T-helper 22 cell (primary cell): Measurements from ENCODE around the gene MXD4.

Source experiments
- DNase-seq: peaks from one replicate; pipeline ENCODE4 v3.0.0-alpha.2; 2020; ENCODE audit warnings: low read depth

The MXD4 gene

DNA sequence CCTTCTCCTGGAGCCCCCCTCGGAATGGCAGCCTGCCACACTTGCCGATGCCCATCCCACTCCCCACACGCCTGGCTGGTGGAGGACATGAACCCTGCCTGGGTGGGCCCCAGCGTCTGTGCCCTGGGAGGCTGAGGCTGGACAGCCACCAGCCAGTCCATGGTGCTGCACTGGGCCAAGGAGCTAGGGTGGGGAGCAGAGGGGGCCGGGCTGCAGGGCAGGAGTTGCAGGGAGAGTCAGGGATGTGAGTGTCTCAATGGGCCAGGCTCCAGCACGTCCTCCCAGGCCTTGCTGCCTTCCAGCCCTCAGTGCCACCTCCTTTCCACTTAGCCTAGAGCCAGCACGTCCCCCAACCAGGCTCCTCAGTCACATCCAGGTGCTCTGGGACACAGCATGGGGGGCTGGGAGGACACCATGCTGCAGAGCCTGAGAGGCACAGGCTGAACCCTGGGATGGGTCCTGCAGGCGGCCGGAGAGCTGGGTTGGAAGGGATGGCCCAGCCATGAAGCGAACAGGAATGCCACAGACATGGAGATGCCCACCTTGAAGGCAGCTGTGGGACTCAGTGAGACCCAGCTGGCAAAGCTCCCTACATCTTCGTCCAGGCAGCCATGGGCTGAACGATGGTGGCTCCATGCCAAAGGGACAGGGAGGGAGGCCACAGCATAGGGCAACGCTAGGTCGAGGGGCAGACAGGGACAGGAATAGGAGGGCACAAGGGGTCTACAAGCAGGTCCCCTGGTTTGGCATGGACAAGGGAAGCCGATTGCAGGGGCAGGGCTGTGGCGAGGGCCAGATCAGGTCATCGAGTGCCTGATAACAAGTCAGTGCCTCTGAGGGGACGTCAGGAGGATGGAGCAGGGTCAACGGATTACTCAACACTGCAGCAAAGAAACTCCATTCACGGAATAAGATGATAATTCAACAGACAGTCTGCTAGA is 30.1 kb upstream of the MXD4 start:
- no peak for DNase-seq

DNA sequence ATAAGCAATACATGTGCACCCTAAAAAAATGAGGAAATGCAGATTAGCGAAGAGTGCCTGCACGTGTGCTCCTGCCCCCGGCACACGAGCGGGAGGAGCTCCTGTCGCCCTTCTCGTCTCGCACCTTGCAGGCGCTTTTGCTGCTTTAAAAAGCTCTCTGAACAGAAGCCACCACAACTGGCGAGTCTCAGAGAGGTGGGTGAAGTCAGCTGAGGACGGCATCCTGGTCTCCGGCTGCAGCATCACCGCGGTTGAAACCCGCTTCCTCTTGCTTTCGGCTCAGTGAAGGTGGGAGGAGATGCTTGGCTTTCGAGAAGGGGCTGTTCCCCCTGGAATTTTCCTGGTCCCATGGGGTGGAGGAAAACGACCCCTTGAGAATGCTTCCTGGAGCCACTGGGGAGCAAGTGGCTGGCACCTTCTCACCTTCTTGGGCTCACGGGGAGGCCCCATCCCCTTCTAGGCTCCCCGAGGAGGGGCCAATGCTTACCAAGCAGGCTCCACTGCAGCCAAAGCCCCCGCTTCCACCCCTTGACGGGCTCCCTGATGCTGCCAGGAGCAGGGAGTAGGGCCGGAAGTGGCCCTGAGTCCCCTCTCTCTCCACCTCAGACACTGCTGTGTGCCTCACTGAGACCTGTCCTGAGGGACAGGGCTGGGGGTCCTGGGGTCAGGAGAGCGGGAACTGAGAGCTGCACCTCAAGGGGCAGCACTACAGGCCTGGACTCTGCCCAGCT is 29.2 kb upstream of the MXD4 start:
- DNase-seq = peak; percentile 73

- no peak for DNase-seq
Observed at GRCh38 chr4:2290488-2290887, 28.6 kb upstream of the MXD4 start.

DNA sequence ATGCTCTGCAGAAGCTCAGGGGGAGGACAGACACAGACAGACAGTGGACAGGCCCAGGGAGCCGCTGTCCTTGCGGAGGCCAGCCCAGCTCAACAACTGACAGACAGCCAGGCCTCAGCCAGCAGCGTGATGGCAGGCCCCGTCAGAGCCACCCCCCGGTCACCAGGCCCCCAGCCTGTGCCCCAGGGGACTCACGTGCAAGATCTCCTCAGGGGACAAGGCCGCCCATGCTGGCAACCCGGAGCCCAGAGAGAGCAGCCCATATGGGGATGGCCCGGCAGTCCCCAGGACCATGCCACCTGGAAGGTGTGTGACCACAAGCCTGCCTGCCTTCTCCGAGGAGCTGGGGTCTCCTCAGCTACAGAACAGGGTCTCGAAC is 28.0 kb upstream of the MXD4 start:
- no peak for DNase-seq

DNA sequence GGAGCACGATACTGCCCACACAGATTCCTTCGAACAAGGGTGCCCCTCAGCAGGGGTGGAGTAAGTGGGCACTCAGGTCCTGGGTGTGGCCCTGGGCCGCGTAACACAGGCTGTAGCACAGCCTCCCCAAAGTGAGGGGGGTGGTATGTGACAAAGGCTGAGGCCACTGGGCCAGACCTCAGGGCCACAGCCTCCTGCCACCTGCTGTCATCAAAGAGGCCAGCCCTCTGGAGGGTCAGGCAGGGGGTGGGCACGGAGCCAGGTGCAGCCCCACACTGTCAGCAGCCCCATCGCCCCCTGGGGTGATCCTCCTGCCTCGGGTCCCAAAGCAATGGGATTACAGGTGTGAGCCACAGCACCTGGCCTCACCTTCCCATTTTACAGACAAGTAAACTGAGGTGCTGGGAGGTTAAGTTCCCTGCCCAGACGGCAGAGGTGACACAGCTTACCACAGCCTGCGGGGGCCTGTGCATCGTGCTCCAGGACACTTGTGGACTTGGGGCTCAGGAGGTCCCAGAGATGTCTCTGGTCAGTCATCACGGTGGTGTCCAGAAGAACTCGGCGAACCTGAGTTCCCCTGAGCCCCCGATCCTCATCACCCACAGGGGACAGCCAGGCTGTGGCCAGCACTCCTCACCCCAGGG is 27.5 kb upstream of the MXD4 start:
- no peak for DNase-seq

DNA sequence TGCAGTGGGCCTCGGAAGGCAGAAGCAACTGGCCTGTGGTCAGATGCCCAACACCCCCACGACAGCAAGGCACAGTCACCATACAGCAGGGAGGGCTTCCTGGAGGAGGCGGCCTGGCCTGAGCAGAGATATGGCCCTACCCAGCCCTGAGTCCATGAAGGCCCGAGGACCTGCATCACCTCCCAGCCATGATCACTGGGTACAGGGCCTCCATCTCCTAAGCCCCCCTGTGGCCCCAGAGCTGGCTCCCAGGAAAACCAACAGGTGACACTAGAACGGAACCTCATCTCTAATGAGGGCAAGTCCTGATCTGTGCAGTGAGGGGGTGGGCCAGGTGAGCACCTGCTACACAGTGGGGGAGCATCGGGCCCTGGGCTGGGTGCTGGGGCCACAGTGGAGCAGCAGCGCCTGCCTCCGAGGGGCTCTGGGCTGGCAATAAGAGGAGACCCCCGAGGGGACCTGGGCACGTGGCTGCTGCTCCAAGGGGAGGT is 26.2 kb upstream of the MXD4 start:
- DNase-seq = no peak

- no peak for DNase-seq
Observed at GRCh38 chr4:2287594-2287915, 25.6 kb upstream of the MXD4 start.

GRCh38 chr4:2286904-2287593 is 25.1 kb upstream of the MXD4 start:
- DNase-seq = no peak

DNA sequence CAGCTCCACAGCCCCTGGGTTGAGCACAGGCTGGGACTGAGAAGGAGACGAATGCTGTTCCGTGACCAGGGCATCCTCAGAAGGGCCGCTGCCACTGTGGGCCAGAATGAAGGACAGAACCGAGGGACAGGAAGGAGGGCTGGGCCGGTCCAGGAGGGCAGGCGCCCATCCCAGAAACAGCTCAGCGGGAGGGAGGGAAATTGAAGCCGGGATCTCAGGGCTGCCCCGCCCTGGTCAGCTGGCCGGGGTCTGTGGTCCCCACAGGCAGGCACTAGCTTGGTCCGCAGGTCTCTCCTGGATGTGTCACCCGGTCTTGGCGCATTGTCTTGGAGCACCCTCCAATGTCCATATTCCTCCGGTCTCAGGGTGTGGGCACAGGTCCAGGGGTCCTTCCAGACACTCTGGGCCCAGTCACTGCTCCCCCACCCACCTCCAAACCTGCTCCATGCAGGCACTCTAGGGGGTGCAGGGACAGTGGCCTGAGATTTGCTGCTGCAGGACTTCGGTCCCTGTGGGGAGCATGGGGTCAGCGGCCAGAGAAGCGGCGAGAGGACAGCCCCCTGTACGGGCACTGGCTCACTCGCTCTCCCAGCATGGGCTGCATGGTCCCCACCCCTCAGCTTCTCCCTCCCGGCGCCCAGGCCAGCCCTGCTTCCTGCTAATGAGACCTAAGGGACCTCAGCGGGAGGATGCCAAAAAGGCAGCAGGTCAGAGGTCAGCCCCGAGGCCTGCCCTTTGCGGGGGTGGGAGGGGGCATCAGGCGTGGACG is 23.9 kb upstream of the MXD4 start:
- no peak for DNase-seq

DNA sequence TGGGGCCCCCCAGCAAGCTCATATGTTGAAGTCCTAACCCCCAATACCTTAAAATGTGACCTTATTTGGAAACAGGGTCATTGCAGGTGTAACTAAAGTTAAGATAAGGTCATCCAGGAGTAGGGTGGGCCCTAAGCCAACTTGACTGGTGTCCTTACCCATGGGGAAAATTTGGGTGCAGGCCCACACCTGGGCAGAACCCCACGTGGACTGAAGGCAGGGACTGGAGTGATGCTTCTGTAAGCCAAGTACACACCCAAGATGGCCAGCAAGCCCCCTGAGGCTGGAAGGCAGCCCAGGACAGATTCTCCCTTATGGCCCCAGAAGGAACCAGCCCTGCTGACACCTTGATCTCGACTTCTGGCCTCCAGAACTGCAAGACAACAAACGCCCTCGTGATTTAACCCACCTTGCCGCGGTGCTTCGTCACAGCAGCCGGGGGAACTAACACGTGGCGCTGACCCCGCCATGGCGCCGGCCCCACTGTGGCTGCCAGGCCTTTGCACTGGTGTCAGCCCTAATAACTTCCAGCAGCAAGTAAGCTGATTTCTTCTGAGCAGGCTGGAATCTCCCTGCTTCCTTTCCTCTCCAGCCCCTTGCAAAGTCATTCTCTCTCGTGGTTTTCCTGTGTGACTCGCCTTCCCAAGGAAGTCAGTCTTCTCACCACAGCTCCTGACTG is 23.2 kb upstream of the MXD4 start:
- no peak for DNase-seq

- no peak for DNase-seq
Observed at GRCh38 chr4:2284161-2284933, 22.4 kb upstream of the MXD4 start.

- no peak for DNase-seq
Observed at GRCh38 chr4:2283199-2283711, 21.3 kb upstream of the MXD4 start.

- DNase-seq = peak; percentile 87
Observed at GRCh38 chr4:2281575-2282343, 19.9 kb upstream of the MXD4 start.

- no peak for DNase-seq
Observed at GRCh38 chr4:2280531-2281300, 18.8 kb upstream of the MXD4 start.

- no peak for DNase-seq
Observed at GRCh38 chr4:2277956-2278355, 16.0 kb upstream of the MXD4 start.

- no peak for DNase-seq
Observed at GRCh38 chr4:2276581-2277325, 14.8 kb upstream of the MXD4 start.

DNA sequence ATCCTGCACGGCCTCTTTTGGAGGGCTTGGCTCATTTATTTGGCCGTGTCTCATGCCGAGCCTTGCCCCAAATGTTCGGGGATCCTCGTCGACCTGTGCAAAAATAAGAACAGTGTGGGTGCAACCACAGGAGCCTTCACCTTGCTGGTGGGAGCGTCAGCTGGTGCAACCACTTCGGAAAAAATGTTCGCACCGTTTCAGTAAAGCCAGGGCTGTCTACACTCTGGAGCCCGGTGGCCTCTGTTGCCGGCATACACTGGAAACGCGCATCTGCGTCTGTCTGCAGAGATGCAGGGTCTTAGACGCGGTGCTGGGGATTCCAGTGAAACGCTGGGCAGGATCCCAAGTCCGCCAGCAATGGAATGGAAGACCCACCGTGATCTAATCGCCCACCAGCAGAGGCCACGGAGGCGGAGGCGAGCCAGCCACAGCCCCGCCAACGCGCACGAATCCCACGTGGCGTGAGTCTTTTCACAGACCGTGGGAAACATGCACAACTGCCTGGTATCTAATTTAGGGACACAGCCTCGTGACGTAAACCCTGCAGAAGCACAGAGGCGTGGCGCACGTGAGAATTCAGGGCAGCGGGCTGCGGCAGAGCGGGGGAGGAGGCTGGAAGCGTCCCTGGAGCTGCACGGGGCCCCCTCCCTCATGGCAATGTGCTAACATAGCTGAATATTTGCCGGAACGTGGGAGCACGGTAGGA is 13.8 kb upstream of the MXD4 start:
- no peak for DNase-seq
